Measurements from ENCODE around the gene MED25. TPM values are rescaled to one million over a fixed set of nuclear protein-coding genes. Genes with fewer than 3 reads are reported as not detected.

Gene MED25
- polyA plus RNA-seq, 3 donors = 13.9 to 52.9 (median 18.5) TPM

- H3K9me3 Mint-ChIP-seq = peaks cover 0 to 5% (median 0%) of the 10 kb centered on the region in 7 donors
- no peak for DNase-seq
- Histone ChIP-seq H3K27ac (ENCODE audit: low read depth in 1 of 2, low read length in 2 of 2) (no peak overlapping the region), H3K4me1 (ENCODE audit: control insufficient read depth in 1 of 2, insufficient read depth in 2 of 2, low read length in 2 of 2) (peaks cover 9 to 14% of the 10 kb centered on the region in 2 donors), H3K27me3 (ENCODE audit: control insufficient read depth in 2 of 2, insufficient read depth in 2 of 2, low read length in 2 of 2) (peaks cover 7 to 12% of the 10 kb centered on the region in 2 donors), H3K9me3 (replicated peaks in 1 of 2; ENCODE audit: control insufficient read depth in 1 of 2, insufficient read depth in 1 of 2, low read length in 2 of 2) (peaks cover 0 to 4% of the 10 kb centered on the region in 2 donors), H3K9ac (ENCODE audit: insufficient read depth, low read length, poor library complexity, severe bottlenecking) (no peak overlapping the region), H4K20me1 (ENCODE audit: insufficient read depth, low read length) (peaks cover 86% of the 10 kb centered on the region), H3K36me3 (replicated peaks in 1 of 2; ENCODE audit: control insufficient read depth in 1 of 2, insufficient read depth in 2 of 2, low read length in 2 of 2) (peaks cover 28 to 43% of the 10 kb centered on the region in 2 donors), H3K4me2 (replicated peaks; ENCODE audit: extremely low read depth, low read length, poor library complexity, severe bottlenecking) (no peak overlapping the region), H3K79me2 (ENCODE audit: insufficient read depth, low read length) (peaks cover 20% of the 10 kb centered on the region), H2AFZ (ENCODE audit: insufficient read depth, low read depth, low read length, poor library complexity, severe bottlenecking) (no peak overlapping the region), H3K4me3 (replicated peaks in 1 of 3; ENCODE audit: low read depth in 2 of 3, low read length in 3 of 3) (no peak overlapping the region)
- 85% methylated on average over 14 of the region's 21 CpGs for WGBS (ENCODE audit: insufficient coverage)
- peaks cover 13 to 16% (median 15%) of the 10 kb centered on the region in 3 donors for H3K27me3 Mint-ChIP-seq (ENCODE audit: low read depth in 3 of 3)
- H3K4me3 Mint-ChIP-seq = no peak overlapping the region
- intact Hi-C loops (cut with micrococcal nuclease) = no loop called here
- H3K36me3 Mint-ChIP-seq = peaks cover 28 to 51% of the 10 kb centered on the region in 2 donors
- peaks cover 19% of the 10 kb centered on the region for H3K4me1 Mint-ChIP-seq
- peak overlapping the region in 2 of 7 donors; percentile 41 to 85 for H3K27ac Mint-ChIP-seq
- TF ChIP-seq, protein P1, sequence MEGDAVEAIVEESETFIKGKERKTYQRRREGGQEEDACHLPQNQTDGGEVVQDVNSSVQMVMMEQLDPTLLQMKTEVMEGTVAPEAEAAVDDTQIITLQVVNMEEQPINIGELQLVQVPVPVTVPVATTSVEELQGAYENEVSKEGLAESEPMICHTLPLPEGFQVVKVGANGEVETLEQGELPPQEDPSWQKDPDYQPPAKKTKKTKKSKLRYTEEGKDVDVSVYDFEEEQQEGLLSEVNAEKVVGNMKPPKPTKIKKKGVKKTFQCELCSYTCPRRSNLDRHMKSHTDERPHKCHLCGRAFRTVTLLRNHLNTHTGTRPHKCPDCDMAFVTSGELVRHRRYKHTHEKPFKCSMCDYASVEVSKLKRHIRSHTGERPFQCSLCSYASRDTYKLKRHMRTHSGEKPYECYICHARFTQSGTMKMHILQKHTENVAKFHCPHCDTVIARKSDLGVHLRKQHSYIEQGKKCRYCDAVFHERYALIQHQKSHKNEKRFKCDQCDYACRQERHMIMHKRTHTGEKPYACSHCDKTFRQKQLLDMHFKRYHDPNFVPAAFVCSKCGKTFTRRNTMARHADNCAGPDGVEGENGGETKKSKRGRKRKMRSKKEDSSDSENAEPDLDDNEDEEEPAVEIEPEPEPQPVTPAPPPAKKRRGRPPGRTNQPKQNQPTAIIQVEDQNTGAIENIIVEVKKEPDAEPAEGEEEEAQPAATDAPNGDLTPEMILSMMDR (IDR thresholded peaks at IDR 0.05) = no peak
Measured at GRCh38 chr19:49855676-49856573, 37.8 kb downstream of the MED25 start.

DNA sequence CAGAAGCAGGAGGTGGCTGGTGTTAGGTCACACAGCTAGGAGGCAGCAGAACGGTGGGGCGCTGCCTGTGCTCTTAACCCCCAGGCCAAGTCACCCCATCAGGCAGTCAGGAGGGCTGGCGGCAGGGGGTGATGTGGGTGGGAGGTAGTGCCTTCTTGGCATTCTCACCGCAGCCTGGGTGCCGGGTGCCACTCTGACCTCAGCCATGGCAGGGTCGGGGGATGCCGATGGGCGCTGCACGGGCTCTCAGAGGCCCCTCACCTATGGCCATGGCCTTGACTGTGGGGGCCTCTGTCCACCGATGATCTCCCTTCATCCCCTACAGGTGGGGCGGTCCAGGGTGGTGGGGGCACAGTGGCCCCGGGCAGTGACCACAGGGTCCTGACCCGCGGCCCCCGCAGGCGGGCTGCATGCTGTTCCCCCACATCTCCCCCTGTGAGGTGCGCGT, 38.5 kb downstream of the MED25 start:
- H3K4me3 Mint-ChIP-seq = no peak overlapping the region
- intact Hi-C loops (cut with micrococcal nuclease) = no loop called here
- DNase-seq = no peak
- H3K4me1 ChIP-seq (ENCODE audit: control insufficient read depth in 1 of 2, insufficient read depth in 2 of 2, low read length in 2 of 2) = peaks cover 9 to 14% of the 10 kb centered on the region in 2 donors
- peaks cover 13 to 16% (median 15%) of the 10 kb centered on the region in 3 donors for H3K27me3 Mint-ChIP-seq (ENCODE audit: low read depth in 3 of 3)
- TF ChIP-seq, protein P1 (IDR thresholded peaks at IDR 0.05) = no peak
- no peak overlapping the region for H2AFZ ChIP-seq (ENCODE audit: insufficient read depth, low read depth, low read length, poor library complexity, severe bottlenecking)
- peaks cover 20% of the 10 kb centered on the region for H3K79me2 ChIP-seq (ENCODE audit: insufficient read depth, low read length)
- H3K9me3 Mint-ChIP-seq = peaks cover 0 to 5% (median 0%) of the 10 kb centered on the region in 7 donors
- peaks cover 89% of the 10 kb centered on the region for H4K20me1 ChIP-seq (ENCODE audit: insufficient read depth, low read length)
- peaks cover 0 to 4% of the 10 kb centered on the region in 2 donors for H3K9me3 ChIP-seq (replicated peaks in 1 of 2; ENCODE audit: control insufficient read depth in 1 of 2, insufficient read depth in 1 of 2, low read length in 2 of 2)
- H3K27ac Mint-ChIP-seq = no peak overlapping the region
- H3K36me3 ChIP-seq (replicated peaks in 1 of 2; ENCODE audit: control insufficient read depth in 1 of 2, insufficient read depth in 2 of 2, low read length in 2 of 2) = peaks cover 32 to 50% of the 10 kb centered on the region in 2 donors
- H3K9ac ChIP-seq (ENCODE audit: insufficient read depth, low read length, poor library complexity, severe bottlenecking) = no peak overlapping the region
- no peak overlapping the region for H3K4me3 ChIP-seq (replicated peaks in 1 of 3; ENCODE audit: low read depth in 2 of 3, low read length in 3 of 3)
- H3K4me2 ChIP-seq (replicated peaks; ENCODE audit: extremely low read depth, low read length, poor library complexity, severe bottlenecking) = no peak overlapping the region
- H3K27me3 ChIP-seq (ENCODE audit: control insufficient read depth in 2 of 2, insufficient read depth in 2 of 2, low read length in 2 of 2) = peaks cover 7 to 12% of the 10 kb centered on the region in 2 donors
- no peak overlapping the region for H3K27ac ChIP-seq (ENCODE audit: low read depth in 1 of 2, low read length in 2 of 2)
- peaks cover 19% of the 10 kb centered on the region for H3K4me1 Mint-ChIP-seq
- H3K36me3 Mint-ChIP-seq = peaks cover 32 to 57% of the 10 kb centered on the region in 2 donors
- WGBS (ENCODE audit: insufficient coverage) = 93% methylated on average over 14 of the region's 18 CpGs
